Sigmoid colon (tissue), 4 donors: ENCODE measurements around the gene CLIC6.

Source experiments
- CTCF ChIP-seq, 4 experiments: fragments of 450-650 bp in 3 of 4; fragments of 200-600 bp in 1 of 4; IDR thresholded peaks; one replicate each; pipeline ENCODE4 v1.5.1; 2016 to 2019; ENCODE audit warnings: antibody characterized with exemption in 4 of 4, mild to moderate bottlenecking in 3 of 4, moderate library complexity in 2 of 4
- POLR2AphosphoS5 ChIP-seq, 4 donors: sonication (generic); formaldehyde crosslinking; IDR thresholded peaks; one replicate each; pipeline ENCODE4 v1.6.1; 2017; ENCODE audit warnings: antibody characterized with exemption in 4 of 4

- TF ChIP-seq CTCF (IDR thresholded peaks at IDR 0.05) (no peak), POLR2AphosphoS5 (IDR thresholded peaks at IDR 0.05) (no peak)
Observed at GRCh38 chr21:34644825-34645224, 24.0 kb upstream of the CLIC6 start.
